T-helper 1 cell treated with Interleukin-12 subunit alpha and Interleukin-12 subunit beta and Interleukin-4 antibody, amounts not matched to agents 30 μg/mL and 1 μg/mL, for 36 hours (primary cell): ENCODE measurements around the gene KIF5A.
A peak's percentile ranks its signal among the peaks of the same experiment; 100 is the strongest.
"Not testable (repeated sequence)": the region's sequence is repeated elsewhere in the genome, so short reads cannot be mapped to it uniquely, and the experiment has no call there.

Experiments used
- H3K27ac Mint-ChIP-seq: one replicate; pipeline ENCODE4 v1.8.0; 2021; ENCODE audit warnings: mild to moderate bottlenecking, mixed read lengths
- H3K27me3 Mint-ChIP-seq: one replicate; pipeline ENCODE4 v1.8.0; 2021; ENCODE audit warnings: low read depth, mixed read lengths
- H3K36me3 Mint-ChIP-seq: one replicate; pipeline ENCODE4 v1.8.0; 2021; ENCODE audit warnings: low read depth, mixed read lengths
- H3K4me1 Mint-ChIP-seq: one replicate; pipeline ENCODE4 v1.8.0; 2021; ENCODE audit warnings: low read depth, mixed read lengths
- H3K4me3 Mint-ChIP-seq: one replicate; pipeline ENCODE4 v1.8.0; 2021; ENCODE audit warnings: mild to moderate bottlenecking, moderate library complexity, mixed read lengths
- H3K9me3 Mint-ChIP-seq: one replicate; pipeline ENCODE4 v1.8.0; 2021; ENCODE audit warnings: mixed read lengths

The KIF5A gene

GRCh38 chr12:57614948-57615500, 65.2 kb downstream of the KIF5A start:
- Mint-ChIP-seq H3K36me3 (no peaks in the 10 kb centered on the region), H3K9me3 (no peaks in the 10 kb centered on the region), H3K4me1 (peaks cover 8% of the 10 kb centered on the region), H3K27ac (no peak overlapping the region), H3K27me3 (peaks cover 88% of the 10 kb centered on the region), H3K4me3 (no peak overlapping the region)

GRCh38 chr12:57615637-57616036, 65.8 kb downstream of the KIF5A start:
- H3K9me3 Mint-ChIP-seq = no peaks in the 10 kb centered on the region
- no peaks in the 10 kb centered on the region for H3K36me3 Mint-ChIP-seq
- H3K4me1 Mint-ChIP-seq = peaks cover 7% of the 10 kb centered on the region
- H3K4me3 Mint-ChIP-seq = no peak overlapping the region
- H3K27ac Mint-ChIP-seq = no peak overlapping the region
- peaks cover 90% of the 10 kb centered on the region for H3K27me3 Mint-ChIP-seq

- Mint-ChIP-seq H3K4me3 (no peak overlapping the region), H3K36me3 (no peaks in the 10 kb centered on the region), H3K4me1 (peaks cover 16% of the 10 kb centered on the region), H3K9me3 (no peaks in the 10 kb centered on the region), H3K27ac (no peak overlapping the region), H3K27me3 (peaks cover 95% of the 10 kb centered on the region)
These were observed 66.7 kb downstream of the KIF5A start for GRCh38 chr12:57616383-57617101.

GRCh38 chr12:57617942-57618341, 68.1 kb downstream of the KIF5A start:
- peaks cover 19% of the 10 kb centered on the region for H3K4me1 Mint-ChIP-seq
- peaks cover 97% of the 10 kb centered on the region for H3K27me3 Mint-ChIP-seq
- H3K4me3 Mint-ChIP-seq = no peak overlapping the region
- H3K36me3 Mint-ChIP-seq = peaks cover 1% of the 10 kb centered on the region
- H3K9me3 Mint-ChIP-seq = no peaks in the 10 kb centered on the region
- H3K27ac Mint-ChIP-seq = no peak overlapping the region

- Mint-ChIP-seq H3K4me1 (peaks cover 19% of the 10 kb centered on the region), H3K27me3 (peaks cover 97% of the 10 kb centered on the region)
These were observed 68.6 kb downstream of the KIF5A start for GRCh38 chr12:57618431-57618830.

GRCh38 chr12:57618966-57619433, 69.2 kb downstream of the KIF5A start:
- peak overlapping the region; percentile 50 for H3K4me3 Mint-ChIP-seq
- H3K4me1 Mint-ChIP-seq = peaks cover 19% of the 10 kb centered on the region
- H3K27ac Mint-ChIP-seq = no peak overlapping the region
- peaks cover 1% of the 10 kb centered on the region for H3K36me3 Mint-ChIP-seq
- peaks cover 97% of the 10 kb centered on the region for H3K27me3 Mint-ChIP-seq
- no peaks in the 10 kb centered on the region for H3K9me3 Mint-ChIP-seq

More at GRCh38 chr12:57618431-57618830, 68.6 kb downstream of the KIF5A start:
- H3K27ac Mint-ChIP-seq, H3K4me3 Mint-ChIP-seq, H3K36me3 Mint-ChIP-seq, H3K9me3 Mint-ChIP-seq: not testable (repeated sequence)

GRCh38 chr12:57619434-57620244, 69.8 kb downstream of the KIF5A start:
- no peak overlapping the region for H3K27ac Mint-ChIP-seq
- H3K4me3 Mint-ChIP-seq = peak overlapping the region; percentile 50
- H3K27me3 Mint-ChIP-seq = peaks cover 97% of the 10 kb centered on the region
- H3K4me1 Mint-ChIP-seq = peaks cover 19% of the 10 kb centered on the region
- no peaks in the 10 kb centered on the region for H3K9me3 Mint-ChIP-seq
- peaks cover 1% of the 10 kb centered on the region for H3K36me3 Mint-ChIP-seq

GRCh38 chr12:57620245-57620935, 70.5 kb downstream of the KIF5A start:
- Mint-ChIP-seq H3K4me1 (peaks cover 18% of the 10 kb centered on the region), H3K4me3 (peak overlapping the region; percentile 78), H3K27ac (no peak overlapping the region), H3K9me3 (no peaks in the 10 kb centered on the region), H3K27me3 (peaks cover 97% of the 10 kb centered on the region), H3K36me3 (peaks cover 1% of the 10 kb centered on the region)

GRCh38 chr12:57620936-57621496, 71.2 kb downstream of the KIF5A start:
- no peaks in the 10 kb centered on the region for H3K9me3 Mint-ChIP-seq
- peak overlapping the region; percentile 78 for H3K4me3 Mint-ChIP-seq
- peaks cover 18% of the 10 kb centered on the region for H3K4me1 Mint-ChIP-seq
- no peak overlapping the region for H3K27ac Mint-ChIP-seq
- H3K27me3 Mint-ChIP-seq = peaks cover 97% of the 10 kb centered on the region
- H3K36me3 Mint-ChIP-seq = peaks cover 1% of the 10 kb centered on the region

- Mint-ChIP-seq H3K36me3 (peaks cover 1% of the 10 kb centered on the region), H3K4me1 (peaks cover 18% of the 10 kb centered on the region), H3K9me3 (no peaks in the 10 kb centered on the region), H3K27ac (no peak overlapping the region), H3K27me3 (peaks cover 98% of the 10 kb centered on the region), H3K4me3 (peak overlapping the region; percentile 78)
These were observed 71.9 kb downstream of the KIF5A start for GRCh38 chr12:57621497-57622292.

GRCh38 chr12:57622293-57623245, 72.7 kb downstream of the KIF5A start:
- peaks cover 18% of the 10 kb centered on the region for H3K4me1 Mint-ChIP-seq
- peak overlapping the region; percentile 78 for H3K4me3 Mint-ChIP-seq
- H3K9me3 Mint-ChIP-seq = no peaks in the 10 kb centered on the region
- H3K36me3 Mint-ChIP-seq = peaks cover 1% of the 10 kb centered on the region
- H3K27ac Mint-ChIP-seq = no peak overlapping the region
- H3K27me3 Mint-ChIP-seq = peaks cover 95% of the 10 kb centered on the region

GRCh38 chr12:57623385-57623784, 73.5 kb downstream of the KIF5A start:
- no peak overlapping the region for H3K27ac Mint-ChIP-seq
- peaks cover 93% of the 10 kb centered on the region for H3K27me3 Mint-ChIP-seq
- H3K4me3 Mint-ChIP-seq = no peak overlapping the region
- no peaks in the 10 kb centered on the region for H3K9me3 Mint-ChIP-seq
- peaks cover 21% of the 10 kb centered on the region for H3K4me1 Mint-ChIP-seq
- H3K36me3 Mint-ChIP-seq = peaks cover 1% of the 10 kb centered on the region
